Fibroblast of skin of right quadriceps (primary cell): ENCODE results near the gene STMN3.
"Not testable (repeated sequence)": the region's sequence is repeated elsewhere in the genome, so short reads cannot be mapped to it uniquely, and the experiment has no call there.

Experiments
- DNase-seq: peaks from one replicate; pipeline ENCODE4 v3.0.0-alpha.2; 2013

Gene STMN3

DNA sequence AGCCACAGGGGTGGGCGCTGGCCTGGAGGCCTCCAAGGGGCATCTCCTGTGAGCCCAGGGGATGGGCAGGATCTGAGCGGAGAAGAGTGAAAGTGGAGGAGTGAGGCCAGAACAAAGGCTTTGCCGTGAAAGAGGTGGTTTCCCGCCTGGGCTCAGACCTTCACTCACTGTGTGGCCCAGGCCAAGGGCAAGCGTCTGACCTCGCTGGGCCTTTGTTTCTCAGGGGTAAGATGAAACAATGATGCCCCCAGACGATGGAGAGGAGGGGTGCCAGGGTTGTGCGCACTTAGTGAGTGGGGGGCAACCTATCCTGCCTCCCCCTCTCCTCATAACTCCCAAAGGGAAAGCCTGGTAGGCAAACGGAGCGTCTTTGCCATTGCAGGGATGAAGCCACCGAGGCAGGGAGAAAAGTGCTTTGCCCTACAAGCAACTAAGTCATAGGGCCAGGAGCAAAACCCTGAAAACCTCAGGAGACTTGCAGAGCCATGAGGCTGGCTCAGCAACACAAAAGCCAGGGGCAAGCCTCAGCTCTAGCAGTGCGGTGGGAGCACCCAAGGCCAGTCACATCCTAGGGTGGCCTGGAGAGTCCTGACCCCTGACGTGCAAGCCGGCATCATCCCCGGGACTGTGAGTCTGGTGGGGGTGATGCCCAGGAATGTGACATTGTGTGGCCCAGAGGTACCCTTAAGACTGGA is 897 bp upstream of the STMN3 start:
- no peak for DNase-seq

DNA sequence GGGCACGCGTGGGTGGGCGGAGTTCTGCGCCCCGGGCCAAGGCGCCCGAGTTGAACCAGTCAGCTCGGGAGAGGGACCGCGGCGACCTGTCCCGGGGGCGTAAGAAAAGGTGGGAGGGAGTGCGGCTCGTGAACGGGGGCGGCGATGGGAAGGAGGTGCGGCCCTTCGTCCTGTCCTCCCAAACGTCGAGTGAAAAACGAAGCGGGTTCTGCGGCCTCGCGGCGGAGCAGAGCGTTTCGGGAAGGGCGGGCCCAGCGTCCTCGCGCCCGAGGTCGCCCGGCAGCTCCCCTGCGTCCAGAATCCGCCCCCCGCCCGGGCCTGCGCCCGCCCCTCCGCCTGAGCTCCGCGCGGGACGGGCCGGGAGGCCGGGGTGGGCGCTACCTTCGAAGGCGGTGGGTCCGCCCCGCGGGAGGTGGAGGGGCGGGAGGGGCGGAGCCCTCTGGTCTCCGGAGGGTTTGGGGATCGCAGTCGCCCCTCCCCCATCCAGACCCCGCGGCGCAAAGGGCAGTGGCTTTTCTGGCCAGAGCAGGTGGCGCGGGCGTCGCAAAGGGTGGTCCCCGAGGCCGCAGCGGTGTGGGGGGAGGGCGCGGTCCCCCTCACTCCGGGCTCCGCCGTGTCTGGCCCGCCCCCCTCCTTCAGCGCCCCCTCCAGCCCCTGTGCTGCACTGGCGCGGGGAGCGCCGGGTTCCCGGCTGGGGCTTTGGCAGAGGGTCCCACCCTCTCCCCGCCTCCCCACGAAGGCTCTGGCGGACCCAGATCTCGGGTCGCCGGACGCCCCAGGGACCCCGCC is 838 bp downstream of the STMN3 start:
- peak; percentile 31 for DNase-seq

DNA sequence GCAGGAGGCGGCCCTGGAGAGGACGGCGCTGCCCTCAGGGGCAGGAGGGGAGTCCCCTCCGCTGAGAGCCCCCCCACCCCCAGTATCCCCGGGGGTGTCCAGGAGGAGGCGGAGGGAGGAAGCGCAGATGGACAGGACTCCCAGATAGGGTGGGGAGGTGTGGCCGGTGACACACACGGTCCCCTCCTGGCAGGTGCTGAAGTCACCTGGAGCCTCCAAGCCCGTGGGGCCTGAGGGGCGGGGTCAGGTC is 1.4 kb downstream of the STMN3 start:
- DNase-seq = no peak

DNA sequence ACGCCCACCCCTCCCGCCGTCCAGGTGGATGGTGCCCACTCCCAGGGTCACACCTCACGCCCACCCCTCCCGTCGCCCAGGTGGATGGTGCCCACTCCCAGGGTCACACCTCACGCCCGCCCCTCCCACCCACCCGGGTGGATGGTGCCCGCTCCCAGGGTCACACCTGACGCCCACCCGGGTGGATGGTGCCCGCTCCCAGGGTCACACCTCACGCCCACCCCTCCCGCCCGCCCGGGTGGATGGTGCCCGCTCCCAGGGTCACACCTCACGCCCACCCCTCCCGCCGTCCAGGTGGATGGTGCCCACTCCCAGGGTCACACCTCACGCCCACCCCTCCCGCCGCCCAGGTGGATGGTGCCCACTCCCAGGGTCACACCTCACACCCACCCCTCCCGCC is 2.7 kb downstream of the STMN3 start:
- not testable (repeated sequence) for DNase-seq

DNA sequence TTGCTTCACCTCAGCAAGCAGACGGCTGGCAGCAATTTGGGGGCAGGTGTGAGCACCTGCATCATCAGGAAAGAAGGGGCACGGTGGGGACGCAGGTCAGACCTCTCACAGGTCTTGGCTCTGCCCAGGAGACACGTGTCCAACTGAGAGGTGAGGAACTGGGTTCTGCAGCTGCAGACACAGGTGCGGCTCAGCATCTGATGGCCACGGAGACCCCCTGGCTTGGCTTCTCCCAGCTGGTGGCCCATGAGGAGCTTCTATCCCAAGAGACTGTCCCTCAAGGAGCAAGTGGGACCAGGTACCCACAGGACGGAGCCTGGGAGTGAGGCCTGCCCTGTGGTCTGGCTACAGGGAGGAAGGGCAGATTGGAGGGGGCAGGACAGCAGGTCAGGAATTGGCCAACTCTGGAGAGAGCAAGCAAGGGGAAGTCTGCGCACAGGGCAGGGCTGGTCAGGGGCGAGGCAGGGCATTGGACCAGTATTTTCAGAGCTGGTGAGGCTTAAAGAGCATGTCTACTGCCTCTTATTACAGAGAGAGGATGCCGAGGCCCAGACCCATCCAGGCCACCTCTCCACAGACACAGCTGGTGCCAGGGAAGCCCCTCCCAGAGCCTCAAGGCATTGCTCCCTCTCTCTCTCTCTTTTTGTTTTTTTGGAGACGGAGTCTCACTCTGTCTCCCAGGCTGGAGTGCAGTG is 4.2 kb downstream of the STMN3 start:
- no peak for DNase-seq

DNA sequence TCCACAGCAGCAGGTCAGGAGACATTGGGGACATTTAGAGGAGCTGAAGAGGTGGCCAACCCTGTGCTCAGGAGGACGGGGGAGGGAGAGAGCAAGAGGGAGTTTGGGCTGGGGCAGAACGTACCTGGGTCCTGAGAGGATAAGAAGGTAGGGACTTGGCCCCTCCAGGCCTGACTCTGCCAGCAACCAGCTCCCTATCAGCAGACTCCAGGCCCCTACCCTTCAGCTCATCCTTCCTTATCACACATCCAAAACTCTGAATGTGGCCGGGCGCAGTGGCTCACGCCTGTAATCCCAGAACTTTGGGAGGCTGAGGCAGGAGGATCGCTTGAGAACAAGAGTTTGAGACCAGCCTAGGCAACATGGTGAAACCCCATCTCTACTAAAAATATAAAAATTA is 5.0 kb downstream of the STMN3 start:
- DNase-seq = no peak

DNA sequence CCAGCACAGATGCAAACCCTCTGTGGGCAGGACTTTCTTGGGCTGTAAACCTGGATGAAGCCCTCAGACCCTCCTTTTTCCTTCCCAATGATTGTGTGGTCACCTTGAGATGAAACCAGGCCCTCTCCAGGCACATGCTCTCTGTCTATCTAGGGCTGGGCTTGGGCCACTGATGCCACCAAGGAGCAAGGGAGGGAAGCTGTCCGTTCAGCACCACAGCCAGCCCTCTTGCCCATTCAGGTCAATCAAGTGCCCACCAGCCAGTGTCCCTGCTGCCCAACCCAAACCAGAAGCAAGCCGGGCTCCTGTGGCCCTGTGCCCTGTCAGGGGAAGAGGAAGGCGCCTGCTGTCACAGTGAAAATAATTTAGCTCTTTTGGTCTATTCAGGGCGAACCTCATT is 8.0 kb downstream of the STMN3 start:
- no peak for DNase-seq

DNA sequence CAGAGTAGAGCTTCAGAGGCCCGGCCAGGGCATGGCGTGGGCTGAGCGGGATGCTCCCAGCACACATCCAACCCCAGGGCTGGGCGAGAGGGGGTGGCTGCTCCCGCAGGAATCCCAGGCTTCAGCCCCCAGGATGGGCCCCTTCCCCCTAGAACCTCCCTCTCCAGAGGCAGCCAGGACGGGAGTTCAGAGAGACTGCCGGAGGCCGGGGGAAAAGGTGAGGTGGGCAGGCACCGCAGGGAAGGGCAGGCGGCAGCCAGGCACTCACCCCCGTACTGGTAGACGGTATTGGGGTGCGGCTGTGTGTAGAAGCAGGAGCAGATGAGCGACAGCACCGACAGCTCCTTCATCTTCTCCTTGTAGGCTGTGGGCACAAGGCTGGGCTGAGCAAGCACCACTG is 9.3 kb downstream of the STMN3 start:
- no peak for DNase-seq

DNA sequence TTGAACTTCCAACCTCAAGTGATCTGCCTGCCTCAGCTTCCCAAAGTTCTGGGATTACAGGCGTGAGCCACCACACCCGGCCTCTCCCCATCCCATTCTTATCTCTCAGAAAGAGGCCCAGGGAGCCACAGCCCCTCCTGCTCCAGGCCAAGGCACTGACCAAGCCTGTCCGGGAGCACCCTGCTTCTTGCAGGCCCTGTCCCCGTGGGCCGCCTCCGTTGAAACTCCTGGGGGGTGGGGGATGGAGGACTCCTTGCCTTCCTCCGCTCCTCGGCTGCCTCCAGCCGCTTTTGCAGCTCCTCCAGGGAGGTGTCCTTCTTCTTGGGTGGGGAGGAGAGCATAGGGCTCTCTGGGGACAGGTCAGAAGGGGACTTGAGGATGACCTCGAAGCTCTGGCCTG is 9.7 kb downstream of the STMN3 start:
- DNase-seq = no peak

DNA sequence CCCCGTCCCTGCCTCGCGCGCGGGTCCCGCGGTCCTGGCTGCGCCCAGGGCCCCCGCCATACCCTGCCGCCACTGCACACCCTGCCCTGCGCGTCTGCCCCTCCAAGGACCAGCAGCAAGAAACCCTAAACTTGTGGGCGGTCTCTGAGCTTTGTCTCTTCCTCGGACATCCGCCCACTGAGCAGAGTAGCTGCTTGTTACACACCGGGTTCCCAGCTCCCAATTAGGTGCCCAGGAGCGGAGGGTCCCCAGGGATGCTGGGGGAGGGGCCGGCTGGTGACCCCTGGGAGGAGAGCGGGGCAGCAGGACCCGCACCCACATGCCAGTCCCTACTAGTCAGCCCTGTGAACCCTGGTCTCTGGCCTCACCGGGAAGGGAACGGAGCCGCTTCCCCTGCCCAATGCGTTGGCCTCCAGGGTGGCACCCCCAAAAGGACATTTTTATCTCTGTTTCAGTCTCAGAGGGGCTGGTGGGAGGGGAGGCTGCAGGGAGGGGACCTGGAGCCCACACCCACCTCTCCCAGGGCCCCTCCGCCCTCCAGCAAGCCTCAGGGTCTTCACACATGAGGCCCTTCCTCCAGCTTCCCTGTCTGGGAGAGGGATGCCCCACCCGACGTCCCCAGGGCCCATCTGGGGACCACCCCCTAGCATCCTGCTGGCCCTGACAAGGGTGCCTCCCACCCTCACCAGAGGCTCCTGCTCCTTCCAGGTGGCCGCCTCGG is 10.5 kb downstream of the STMN3 start:
- no peak for DNase-seq

DNA sequence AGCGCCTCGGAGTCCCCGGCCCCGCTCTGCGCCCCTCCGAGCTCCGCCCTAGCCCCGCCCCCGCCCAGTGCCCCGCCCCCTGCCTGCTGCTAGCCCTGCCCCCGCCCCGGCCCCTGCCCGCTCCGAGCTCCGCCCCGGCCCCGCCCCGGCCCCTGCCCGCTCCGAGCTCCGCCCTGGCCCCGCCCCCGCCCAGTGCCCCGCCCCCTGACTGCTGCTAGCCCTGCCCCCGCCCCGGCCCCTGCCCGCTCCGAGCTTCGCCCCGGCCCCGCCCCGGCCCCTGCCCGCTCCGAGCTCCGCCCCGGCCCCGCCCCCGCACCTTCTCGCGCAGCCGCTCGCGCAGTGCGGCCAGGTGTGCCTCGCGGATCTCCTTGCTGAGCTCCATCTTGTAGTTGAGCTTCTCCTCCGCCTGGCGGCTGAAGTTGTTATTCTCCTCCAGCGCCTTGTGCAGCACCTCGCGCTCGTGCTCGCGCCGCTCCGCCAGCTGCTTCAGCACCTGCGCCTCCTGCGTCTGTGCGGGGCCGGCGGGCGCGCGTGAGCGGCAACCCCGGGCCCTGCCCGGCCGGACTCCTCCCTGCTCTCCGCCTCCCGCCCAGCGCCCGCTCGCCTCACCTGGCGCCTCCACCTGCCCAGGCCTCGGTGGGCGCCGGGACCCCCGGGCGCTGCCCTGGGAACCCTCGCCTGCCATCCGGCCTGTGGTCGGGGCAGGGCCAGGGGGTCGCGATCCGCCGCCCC is 11.3 kb downstream of the STMN3 start:
- peak; percentile 68 for DNase-seq

DNA sequence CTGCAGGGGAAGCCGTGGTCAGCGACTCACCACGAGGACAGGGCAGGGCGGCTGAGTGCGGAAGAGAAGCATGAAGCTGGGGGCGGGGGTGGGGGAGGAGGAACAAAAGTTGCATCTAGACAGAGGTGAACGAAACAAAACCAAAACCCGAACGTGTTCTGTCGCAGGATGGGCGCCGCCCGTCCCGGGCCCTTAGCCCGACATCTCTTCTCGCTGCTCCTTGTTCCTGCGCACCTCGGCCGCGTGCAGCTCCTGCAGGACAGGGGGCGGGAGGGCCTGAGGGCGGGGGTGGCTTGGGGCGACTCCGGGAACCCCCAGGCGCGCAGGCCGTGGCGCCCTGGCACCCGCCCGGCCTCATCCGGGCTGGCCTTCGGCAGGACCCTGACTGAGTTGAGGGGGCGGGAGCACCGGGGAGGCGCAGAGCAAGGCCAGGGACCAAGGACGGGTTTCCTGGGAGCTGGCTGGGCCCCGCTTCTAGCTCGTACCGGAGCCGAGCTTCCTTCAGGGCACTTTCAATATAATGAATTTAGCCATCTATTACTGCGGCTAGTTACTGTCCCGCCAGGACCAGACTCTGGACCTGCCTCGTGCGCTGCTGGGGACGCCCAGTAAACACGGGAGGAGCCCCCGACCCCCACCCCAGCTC is 12.0 kb downstream of the STMN3 start:
- DNase-seq = no peak

DNA sequence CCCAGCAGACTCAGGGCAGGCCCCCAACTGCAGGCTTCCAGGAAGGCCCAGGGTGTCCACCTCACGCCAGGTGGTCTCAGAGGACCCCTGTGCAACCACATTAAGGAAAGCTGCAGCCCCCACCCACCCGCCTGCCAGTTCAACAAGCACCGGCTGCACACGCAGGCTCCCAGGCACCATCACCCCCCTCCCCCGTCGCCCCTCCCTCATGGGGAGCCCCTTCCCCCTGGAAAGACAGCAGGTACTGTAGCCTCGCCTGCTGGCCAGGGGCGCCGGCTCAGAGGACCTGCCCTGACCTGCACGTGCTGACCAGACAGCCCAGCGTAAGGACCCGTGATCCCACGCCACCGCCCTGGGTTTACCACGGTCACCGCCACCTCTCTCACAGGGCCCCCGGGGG is 12.5 kb downstream of the STMN3 start:
- DNase-seq = not testable (repeated sequence)

DNA sequence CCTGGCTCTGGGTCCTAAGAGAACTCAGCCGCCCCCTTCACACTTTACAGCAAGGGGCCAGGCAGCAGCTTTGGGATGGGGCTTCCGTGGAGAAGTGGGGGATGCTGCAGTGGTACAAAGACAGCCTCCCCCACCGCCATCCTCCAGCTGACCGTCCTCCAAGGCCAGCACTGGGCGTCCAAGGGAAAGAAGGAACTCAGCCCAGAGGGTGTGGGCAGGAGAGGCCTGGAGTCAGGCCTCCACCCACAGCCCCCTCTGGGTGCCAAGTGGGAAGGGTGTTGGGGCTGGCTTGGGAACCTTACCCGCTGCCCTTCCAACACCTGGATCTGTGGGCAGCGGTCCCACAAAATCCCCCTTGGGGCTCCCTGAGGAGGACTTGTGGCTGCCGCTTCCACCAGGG is 13.1 kb downstream of the STMN3 start:
- no peak for DNase-seq

DNA sequence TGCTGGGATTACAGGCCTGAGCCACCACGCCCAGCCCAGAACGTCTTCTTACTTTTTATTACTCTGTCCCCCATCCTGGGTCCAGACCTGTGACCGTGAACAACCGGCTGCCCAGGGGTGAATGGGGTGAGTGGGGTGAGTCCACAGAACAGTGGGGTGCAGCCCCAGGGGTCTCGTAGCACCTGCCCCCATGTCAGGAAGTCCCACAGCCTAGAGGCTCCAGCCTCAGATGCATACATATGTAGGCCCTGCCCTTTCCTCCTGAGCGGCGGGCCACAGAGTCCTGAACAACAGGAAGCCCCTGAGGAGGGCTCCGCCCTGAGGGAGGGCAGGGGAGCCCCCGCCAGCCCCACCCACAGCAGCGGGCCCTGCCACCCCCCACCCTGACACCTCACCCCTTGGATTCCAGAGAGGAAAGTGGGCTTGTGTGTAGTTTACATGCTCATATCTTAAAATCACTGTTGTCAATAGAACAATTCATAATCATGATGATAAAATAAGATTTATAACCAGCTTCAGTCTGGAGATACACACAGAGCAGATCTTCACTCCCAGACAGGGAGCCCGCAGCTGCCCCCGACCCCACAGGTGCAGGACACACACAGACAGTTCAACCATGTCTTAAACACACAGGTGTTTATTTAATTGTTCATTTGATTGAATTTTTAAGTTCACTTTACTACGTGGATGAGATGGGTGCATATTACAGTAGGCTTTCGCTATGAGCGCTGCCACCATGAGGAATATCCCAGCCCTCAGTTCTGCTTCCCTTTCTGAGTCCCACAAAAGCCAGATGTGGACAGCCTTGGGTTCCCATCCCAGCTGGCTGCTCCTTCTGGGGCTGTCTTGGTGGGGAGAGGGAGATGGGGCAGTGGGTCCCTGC is 13.9 kb downstream of the STMN3 start:
- no peak for DNase-seq

DNA sequence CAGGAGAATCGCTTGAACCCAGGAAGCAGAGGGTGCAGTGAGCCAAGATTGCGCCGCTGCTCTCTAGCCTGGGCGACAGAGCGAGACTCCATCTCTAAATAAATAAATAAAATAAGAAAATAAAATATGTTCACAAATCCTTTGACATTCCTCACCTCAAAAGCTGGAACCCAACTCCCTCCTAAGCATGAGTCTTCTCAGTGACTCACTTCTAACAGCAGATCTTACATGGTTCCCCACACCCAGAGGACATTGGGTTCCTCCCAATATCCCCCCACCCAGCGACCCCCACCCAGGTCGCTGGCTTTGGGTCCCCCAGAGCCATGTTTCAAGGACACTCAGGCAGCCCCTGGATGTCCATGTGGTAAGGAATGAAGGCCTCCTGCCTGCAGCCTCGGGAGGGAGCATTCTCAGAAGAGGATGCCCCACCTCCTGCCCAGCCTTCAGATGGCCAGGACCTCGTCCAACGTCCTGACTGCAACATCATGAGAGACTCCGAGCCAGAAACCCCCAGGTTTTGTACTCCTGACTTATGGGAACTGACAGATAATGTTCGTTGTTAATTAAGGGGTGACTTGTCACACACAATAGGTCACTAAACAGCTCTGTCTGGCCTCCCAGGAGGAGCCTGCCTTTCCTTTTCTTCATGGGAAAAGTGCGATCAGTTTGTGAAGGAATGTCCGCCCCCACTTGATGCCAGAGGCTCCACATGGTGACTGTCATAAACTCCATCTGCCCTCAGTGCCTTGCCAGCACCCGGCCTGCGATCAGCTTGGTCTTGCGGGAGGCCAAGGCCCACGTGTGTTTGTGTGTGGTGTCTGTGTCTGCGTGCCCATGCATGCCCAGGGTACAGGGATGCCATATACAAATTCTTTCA is 16.2 kb downstream of the STMN3 start:
- DNase-seq = no peak

DNA sequence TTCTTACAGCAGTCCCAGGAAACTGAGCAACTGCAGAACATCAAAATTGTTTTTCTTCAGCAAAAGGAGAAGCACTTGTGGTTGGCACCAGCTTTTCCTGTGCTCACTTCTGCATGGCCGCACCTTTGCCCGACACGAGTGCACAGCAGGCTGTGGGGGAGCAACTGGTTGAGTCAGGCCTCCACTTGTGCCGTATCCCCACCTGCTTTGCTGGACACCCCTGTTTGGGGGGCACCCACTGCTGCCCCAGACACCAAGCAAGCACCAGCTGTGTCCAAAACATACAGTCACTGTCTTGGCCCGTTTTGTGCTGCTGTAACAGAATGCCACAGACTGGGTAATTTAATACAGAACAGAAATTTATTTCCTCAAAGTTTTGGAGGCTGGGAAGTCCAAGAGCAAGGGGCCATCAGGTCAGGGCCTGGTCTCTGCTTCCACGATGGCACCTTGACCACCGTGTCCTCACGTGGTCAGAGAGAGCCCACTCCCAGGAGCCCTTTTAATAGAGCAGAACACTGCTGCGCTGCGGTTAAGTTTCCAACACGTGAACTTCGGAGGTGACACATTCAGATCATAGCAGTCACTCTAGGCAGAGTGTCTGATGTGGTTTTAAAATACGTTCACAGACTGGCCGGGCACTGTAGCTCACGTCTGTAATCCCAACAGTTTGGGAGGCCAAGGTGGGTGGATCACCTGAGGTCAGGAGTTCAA is 17.6 kb downstream of the STMN3 start:
- DNase-seq = no peak

DNA sequence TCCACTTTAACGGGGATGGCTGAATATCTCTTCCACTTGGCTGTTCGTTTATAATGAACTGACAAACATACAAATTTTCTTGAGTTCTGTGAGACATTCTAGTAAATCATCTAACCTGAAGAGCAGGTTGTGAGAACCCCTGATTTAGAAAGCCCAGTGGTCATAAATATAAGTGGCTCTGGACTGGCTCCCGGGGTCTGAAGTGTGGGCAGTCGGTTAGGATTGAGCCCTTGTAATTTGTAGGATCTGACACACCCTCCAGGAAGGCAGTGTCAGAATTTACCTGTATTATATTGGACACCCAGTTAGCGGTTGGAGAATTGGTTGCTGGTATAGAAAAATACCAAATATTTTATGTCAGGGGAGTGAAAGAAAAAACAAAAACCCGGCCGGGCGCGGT is 19.5 kb downstream of the STMN3 start:
- no peak for DNase-seq

DNA sequence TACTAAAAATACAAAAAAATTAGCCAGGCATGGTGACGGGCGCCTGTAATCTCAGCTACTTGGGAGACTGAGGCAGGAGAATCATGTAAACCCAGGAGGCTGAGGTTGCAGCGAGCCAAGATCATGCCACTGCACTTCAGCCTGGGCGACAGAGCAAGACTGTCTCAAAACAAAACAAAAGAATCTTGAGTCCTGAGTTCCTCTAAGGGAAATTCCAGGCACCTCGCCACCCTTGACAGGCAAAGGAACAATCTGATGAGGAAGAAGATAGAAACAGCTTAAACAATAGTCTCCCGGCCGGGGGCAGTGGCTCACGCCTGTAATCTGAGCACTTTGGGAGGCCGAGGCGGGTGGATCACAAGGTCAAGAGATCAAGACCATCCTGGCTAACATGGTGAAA is 21.8 kb downstream of the STMN3 start:
- DNase-seq = not testable (repeated sequence)

DNA sequence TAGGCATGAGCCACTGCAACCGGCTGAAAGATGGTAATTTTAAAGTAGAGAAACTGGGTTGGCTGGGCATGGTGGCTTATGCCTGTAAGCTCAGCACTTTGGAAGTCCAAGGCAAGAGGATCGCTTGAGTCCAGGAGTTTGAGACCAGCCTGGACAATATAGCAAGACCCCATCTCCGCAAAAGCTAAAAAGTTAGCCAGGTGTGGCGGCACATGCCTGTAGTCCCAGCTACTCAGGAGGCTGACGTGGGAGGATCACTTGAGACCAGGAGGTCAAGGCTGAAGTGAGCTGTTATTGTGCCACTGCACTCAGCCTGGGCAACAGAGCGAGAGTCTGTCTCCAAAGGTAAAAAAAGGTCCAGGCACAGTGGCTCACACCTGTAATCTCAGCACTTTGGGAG is 22.3 kb downstream of the STMN3 start:
- DNase-seq = not testable (repeated sequence)
